Activated CD4-positive, alpha-beta T cell treated with anti-CD3 and anti-CD28 coated beads for 36 hours (primary cell): ENCODE results near the gene ATPAF2. TPM values are rescaled to one million over a fixed set of nuclear protein-coding genes. Genes with fewer than 3 reads are reported as not detected.

Experiments used
- ATAC-seq: fragments of 200-7000 bp; cut with Tn5 transposase; one replicate; pipeline ENCODE4 v1.10.0; 2021; ENCODE audit warnings: mild to moderate bottlenecking, moderate library complexity
- CTCF ChIA-PET: fragments of 350-600 bp; sonication (Branson Sonifier 250); formaldehyde crosslinking; loops from one replicate; lab custom pipeline; 2021; ENCODE audit warnings: antibody characterized with exemption; lab: Charles Lee
- POLR2A ChIA-PET: fragments of 350-600 bp; sonication (Branson Sonifier 250); formaldehyde crosslinking; loops from one replicate; lab custom pipeline; 2021; ENCODE audit warnings: antibody characterized with exemption, inconsistent platforms; lab: Charles Lee
- DNase-seq: peaks from one replicate; pipeline ENCODE4 v3.0.0-alpha.2; 2020
- H3K27ac Mint-ChIP-seq: one replicate; pipeline ENCODE4 v1.8.0; 2021; ENCODE audit warnings: mixed read lengths
- H3K27me3 Mint-ChIP-seq: one replicate; pipeline ENCODE4 v1.8.0; 2021; ENCODE audit warnings: mixed read lengths
- H3K36me3 Mint-ChIP-seq: one replicate; pipeline ENCODE4 v1.8.0; 2021; ENCODE audit warnings: low read depth, mixed read lengths
- H3K4me1 Mint-ChIP-seq: one replicate; pipeline ENCODE4 v1.8.0; 2021; ENCODE audit warnings: mixed read lengths
- H3K4me3 Mint-ChIP-seq: one replicate; pipeline ENCODE4 v1.8.0; 2021; ENCODE audit warnings: mild to moderate bottlenecking, moderate library complexity, mixed read lengths
- H3K9me3 Mint-ChIP-seq: one replicate; pipeline ENCODE4 v1.8.0; 2021; ENCODE audit warnings: low read depth, mixed read lengths
- intact Hi-C, 2 experiments: fragments of 100-400 bp; cut with DNase I in 1 of 2; cut with micrococcal nuclease in 1 of 2; formaldehyde crosslinking; loops; one replicate each; pipeline versions ENCODE4 v1.14.2 to v1.15.1; 2022 to 2024; cut with DNase I, micrococcal nuclease
- total RNA-seq, 2 experiments: library from RNA; stranded (reverse); gene quantifications; one replicate each; pipeline ENCODE4 v1.2.3, GENCODE V29; 2021

The ATPAF2 gene
- total RNA-seq, 2 experiments from 2014 or later, result 32.9 to 40.3 TPM

DNA sequence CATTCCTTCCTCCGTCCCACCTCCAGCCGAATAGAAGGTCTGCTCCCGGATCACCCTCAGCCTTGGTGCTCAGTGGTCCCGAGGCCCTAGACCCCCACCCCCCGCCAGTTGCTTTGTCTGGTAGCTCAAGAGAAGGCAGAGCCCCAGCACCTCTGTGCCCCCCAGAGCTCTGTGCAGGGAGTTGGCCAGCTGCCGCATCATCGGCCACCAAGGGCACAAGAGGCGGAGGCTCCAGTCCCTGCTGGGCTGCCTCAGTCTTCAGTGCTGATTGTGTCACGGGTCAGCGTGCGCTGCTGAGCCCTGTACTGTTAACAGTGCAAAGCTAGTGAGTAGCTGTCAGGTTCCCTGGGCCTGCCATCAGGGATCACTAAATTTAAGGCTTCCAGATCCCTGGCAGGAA lies 26.6 kb upstream of the ATPAF2 start:
- ATAC-seq, result no peak
- Mint-ChIP-seq H3K4me1 (no peaks in the 10 kb centered on the region), H3K36me3 (peaks cover 5% of the 10 kb centered on the region), H3K27ac (no peak overlapping the region), H3K4me3 (no peak overlapping the region), H3K27me3 (no peaks in the 10 kb centered on the region), H3K9me3 (no peaks in the 10 kb centered on the region)
- intact Hi-C loops, result no loop called here
- no peak for DNase-seq
- POLR2A ChIA-PET, result no interaction called here
- CTCF ChIA-PET, result interaction anchor here (0.6 to 0.7 kb wide), 2 partner anchors 183 to 1476 kb away, joined by 3 to 4 read pairs; no protein-coding TSS in a partner anchor

GRCh38 chr17:18064053-18064452 lies 25.1 kb upstream of the ATPAF2 start:
- no peak for DNase-seq
- ChIA-PET CTCF (interaction anchor here (0.6 kb wide), 1 partner anchor 480 kb away, joined by 4 read pairs; no protein-coding TSS in a partner anchor), POLR2A (no interaction called here)
- H3K4me3 Mint-ChIP-seq, result no peak overlapping the region
- no peaks in the 10 kb centered on the region for H3K27me3 Mint-ChIP-seq
- no peak overlapping the region for H3K27ac Mint-ChIP-seq
- H3K4me1 Mint-ChIP-seq, result no peaks in the 10 kb centered on the region
- intact Hi-C loops, result no loop called here
- ATAC-seq, result no peak
- no peaks in the 10 kb centered on the region for H3K9me3 Mint-ChIP-seq
- H3K36me3 Mint-ChIP-seq, result peaks cover 8% of the 10 kb centered on the region

GRCh38 chr17:18059283-18059682 lies 20.3 kb upstream of the ATPAF2 start:
- Mint-ChIP-seq H3K4me1 (no peaks in the 10 kb centered on the region), H3K4me3 (no peak overlapping the region), H3K27me3 (no peaks in the 10 kb centered on the region), H3K27ac (no peak overlapping the region), H3K9me3 (no peaks in the 10 kb centered on the region), H3K36me3 (peaks cover 16% of the 10 kb centered on the region)
- ChIA-PET POLR2A (no interaction called here), CTCF (no interaction called here)
- intact Hi-C loops, result no loop called here
- DNase-seq (no peak), ATAC-seq (no peak)

- no peak for ATAC-seq
- H3K9me3 Mint-ChIP-seq, result no peaks in the 10 kb centered on the region
- intact Hi-C loops, result no loop called here
- no peaks in the 10 kb centered on the region for H3K27me3 Mint-ChIP-seq
- H3K4me3 Mint-ChIP-seq, result no peak overlapping the region
- no peak for DNase-seq
- ChIA-PET POLR2A (no interaction called here), CTCF (interaction anchor here (0.6 to 0.7 kb wide), 2 partner anchors 41 to 323 kb away, joined by 3 read pairs; no protein-coding TSS in a partner anchor)
- peaks cover 16% of the 10 kb centered on the region for H3K36me3 Mint-ChIP-seq
- H3K27ac Mint-ChIP-seq, result no peak overlapping the region
- H3K4me1 Mint-ChIP-seq, result no peaks in the 10 kb centered on the region
These were observed 17.2 kb upstream of the ATPAF2 start for GRCh38 chr17:18056214-18056613.

DNA sequence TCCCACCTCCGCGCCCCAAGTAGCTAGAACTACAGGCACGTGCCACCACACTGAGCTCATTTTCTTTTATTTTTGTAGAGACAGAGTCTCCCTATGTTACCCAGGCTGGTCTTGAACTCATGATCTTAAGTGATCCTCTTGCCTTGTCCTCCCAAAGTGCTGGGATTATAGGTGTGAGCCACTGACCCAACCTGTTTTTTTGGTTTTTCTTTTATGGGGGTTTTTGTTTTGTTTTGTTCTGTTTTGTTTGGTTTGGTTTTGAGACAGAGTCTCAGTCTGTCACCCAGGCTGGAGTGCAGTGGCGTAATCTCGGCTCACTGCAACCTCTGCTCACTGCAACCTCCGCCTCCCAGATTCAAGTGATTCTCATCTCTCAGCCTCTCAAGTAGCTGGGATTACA lies 16.6 kb upstream of the ATPAF2 start:
- ChIA-PET CTCF (interaction anchor here (0.6 to 0.7 kb wide), 2 partner anchors 41 to 322 kb away, joined by 3 read pairs; no protein-coding TSS in a partner anchor), POLR2A (no interaction called here)
- intact Hi-C loops, result no loop called here
- Mint-ChIP-seq H3K36me3 (peaks cover 16% of the 10 kb centered on the region), H3K9me3 (no peaks in the 10 kb centered on the region), H3K4me3 (no peak overlapping the region), H3K4me1 (no peaks in the 10 kb centered on the region), H3K27ac (no peak overlapping the region), H3K27me3 (no peaks in the 10 kb centered on the region)
- DNase-seq (no peak), ATAC-seq (no peak)

DNA sequence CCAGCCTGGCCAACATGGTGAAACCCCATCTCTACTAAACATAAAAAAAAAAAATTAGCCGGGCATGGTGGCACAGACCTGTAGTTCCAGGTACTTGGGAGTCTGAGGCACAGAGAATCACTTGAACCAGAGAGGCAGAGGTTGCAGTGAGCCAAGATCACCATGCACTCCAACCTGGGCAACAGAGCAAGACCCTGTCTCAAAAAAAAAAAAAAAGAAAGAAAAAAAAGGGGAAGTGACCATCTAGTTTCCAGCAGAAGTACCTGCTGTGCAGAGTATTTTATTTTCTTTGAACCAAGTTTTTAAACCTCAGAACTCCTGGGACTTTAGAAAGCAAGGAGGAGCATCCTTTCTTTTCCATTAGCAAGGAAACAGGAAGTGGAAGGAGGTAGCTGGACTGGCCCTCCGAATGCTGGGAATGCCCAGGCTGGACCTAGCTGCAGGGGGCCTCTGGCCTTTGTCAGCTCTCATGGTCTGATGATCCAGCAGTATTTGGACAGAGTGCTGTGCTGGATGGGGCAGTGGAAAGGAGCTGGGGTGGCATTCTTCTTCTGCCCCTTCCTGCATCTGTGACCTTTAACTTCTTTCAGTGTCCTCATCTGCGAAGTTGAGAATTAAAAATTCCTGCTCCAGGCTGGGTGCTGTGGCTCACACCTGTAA lies 6.9 kb upstream of the ATPAF2 start:
- H3K36me3 Mint-ChIP-seq, result peaks cover 7% of the 10 kb centered on the region
- DNase-seq (no peak), ATAC-seq (no peak)
- intact Hi-C loops, result no loop called here
- CTCF ChIA-PET, result interaction anchor here (0.6 kb wide), 1 partner anchor 362 kb away, joined by 3 read pairs; no protein-coding TSS in a partner anchor
- no peak overlapping the region for H3K4me3 Mint-ChIP-seq
- POLR2A ChIA-PET, result no interaction called here
- H3K27ac Mint-ChIP-seq, result no peak overlapping the region
- no peaks in the 10 kb centered on the region for H3K9me3 Mint-ChIP-seq
- H3K27me3 Mint-ChIP-seq, result no peaks in the 10 kb centered on the region
- H3K4me1 Mint-ChIP-seq, result peaks cover 20% of the 10 kb centered on the region

DNA sequence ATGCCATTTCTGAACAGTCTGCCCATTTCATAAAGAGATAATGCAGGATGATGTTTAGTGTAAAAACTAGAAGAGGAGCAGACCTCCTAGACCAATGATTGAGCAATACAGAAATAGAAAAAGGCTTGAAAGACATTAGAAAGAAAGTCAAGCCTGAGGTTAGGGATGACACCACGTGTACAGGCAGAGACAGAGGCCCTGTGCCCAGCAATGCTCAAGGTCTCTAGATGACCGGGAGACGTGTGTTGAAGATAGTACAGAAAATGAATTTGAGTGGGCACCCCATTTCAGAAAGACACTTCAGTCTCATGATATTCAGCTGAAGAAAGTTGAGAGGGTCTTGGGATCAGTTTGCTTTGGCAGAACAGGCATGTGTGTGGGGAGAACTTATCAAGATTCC lies 5.6 kb upstream of the ATPAF2 start:
- DNase-seq, result no peak
- intact Hi-C loops, result loop anchor here (1.0 to 5.0 kb wide), 2 partner anchors 41 to 43 kb away; partner anchors contain the start of gene DRG2 (in 1 of the 2)
- Mint-ChIP-seq H3K27me3 (no peaks in the 10 kb centered on the region), H3K4me1 (peaks cover 28% of the 10 kb centered on the region), H3K9me3 (no peaks in the 10 kb centered on the region), H3K36me3 (peaks cover 10% of the 10 kb centered on the region), H3K27ac (no peak overlapping the region), H3K4me3 (no peak overlapping the region)
- ChIA-PET POLR2A (no interaction called here), CTCF (no interaction called here)
- ATAC-seq, result no peak

- no peaks in the 10 kb centered on the region for H3K9me3 Mint-ChIP-seq
- no peak for DNase-seq
These were observed 4.5 kb upstream of the ATPAF2 start for GRCh38 chr17:18043491-18043890.

GRCh38 chr17:18042983-18043382 lies 4.0 kb upstream of the ATPAF2 start:
- intact Hi-C loops, result loop anchor here in 1 of 2 experiments (5.0 kb wide), 1 partner anchor 44 kb away; the partner anchor contains the start of gene DRG2
- H3K9me3 Mint-ChIP-seq, result no peaks in the 10 kb centered on the region
- ATAC-seq, result no peak
- H3K4me3 Mint-ChIP-seq, result no peak overlapping the region
- POLR2A ChIA-PET, result no interaction called here
- no peak overlapping the region for H3K27ac Mint-ChIP-seq
- H3K36me3 Mint-ChIP-seq, result peaks cover 13% of the 10 kb centered on the region
- H3K27me3 Mint-ChIP-seq, result no peaks in the 10 kb centered on the region
- CTCF ChIA-PET, result interaction anchor here (0.8 to 1.1 kb wide), 2 partner anchors 46 to 124 kb away, joined by 3 read pairs; no protein-coding TSS in a partner anchor
- H3K4me1 Mint-ChIP-seq, result peaks cover 35% of the 10 kb centered on the region
- DNase-seq, result no peak

More at GRCh38 chr17:18043491-18043890, 4.5 kb upstream of the ATPAF2 start:
- POLR2A ChIA-PET, result no interaction called here
- CTCF ChIA-PET, result interaction anchor here (0.8 to 1.1 kb wide), 2 partner anchors 45 to 124 kb away, joined by 3 read pairs; no protein-coding TSS in a partner anchor
- Mint-ChIP-seq H3K4me3 (no peak overlapping the region), H3K27ac (no peak overlapping the region), H3K4me1 (peaks cover 31% of the 10 kb centered on the region), H3K36me3 (peaks cover 13% of the 10 kb centered on the region), H3K27me3 (no peaks in the 10 kb centered on the region)
- intact Hi-C loops, result loop anchor here in 1 of 2 experiments (5.0 kb wide), 1 partner anchor 44 kb away; the partner anchor contains the start of gene DRG2
- no peak for ATAC-seq

DNA sequence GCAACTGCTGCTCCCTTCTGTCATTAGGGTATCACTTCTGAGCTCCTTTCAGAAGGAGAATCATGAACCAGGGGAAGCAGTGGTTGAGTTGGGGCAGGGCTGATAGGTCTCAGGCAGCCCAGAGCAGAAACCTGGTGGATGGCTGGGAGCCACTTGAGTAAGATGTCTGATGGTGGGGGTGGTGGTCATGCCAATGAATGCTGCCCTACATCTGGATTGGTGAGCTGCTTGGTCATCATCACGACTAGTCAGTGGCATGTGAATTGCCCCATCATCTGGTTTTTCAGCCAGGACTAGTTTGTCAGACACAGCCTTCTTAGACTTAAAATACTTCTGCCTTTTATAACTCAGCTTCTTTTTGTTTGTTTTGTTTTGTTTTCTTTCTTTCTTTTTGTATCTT lies 2.8 kb upstream of the ATPAF2 start:
- Mint-ChIP-seq H3K4me1 (peaks cover 42% of the 10 kb centered on the region), H3K9me3 (no peaks in the 10 kb centered on the region), H3K36me3 (peaks cover 9% of the 10 kb centered on the region), H3K27ac (no peak overlapping the region), H3K4me3 (no peak overlapping the region), H3K27me3 (no peaks in the 10 kb centered on the region)
- intact Hi-C loops, result loop anchor here in 1 of 2 experiments (5.0 kb wide), 1 partner anchor 46 kb away; the partner anchor contains the start of gene DRG2
- DNase-seq (no peak), ATAC-seq (no peak)
- POLR2A ChIA-PET, result no interaction called here
- CTCF ChIA-PET, result no interaction called here

DNA sequence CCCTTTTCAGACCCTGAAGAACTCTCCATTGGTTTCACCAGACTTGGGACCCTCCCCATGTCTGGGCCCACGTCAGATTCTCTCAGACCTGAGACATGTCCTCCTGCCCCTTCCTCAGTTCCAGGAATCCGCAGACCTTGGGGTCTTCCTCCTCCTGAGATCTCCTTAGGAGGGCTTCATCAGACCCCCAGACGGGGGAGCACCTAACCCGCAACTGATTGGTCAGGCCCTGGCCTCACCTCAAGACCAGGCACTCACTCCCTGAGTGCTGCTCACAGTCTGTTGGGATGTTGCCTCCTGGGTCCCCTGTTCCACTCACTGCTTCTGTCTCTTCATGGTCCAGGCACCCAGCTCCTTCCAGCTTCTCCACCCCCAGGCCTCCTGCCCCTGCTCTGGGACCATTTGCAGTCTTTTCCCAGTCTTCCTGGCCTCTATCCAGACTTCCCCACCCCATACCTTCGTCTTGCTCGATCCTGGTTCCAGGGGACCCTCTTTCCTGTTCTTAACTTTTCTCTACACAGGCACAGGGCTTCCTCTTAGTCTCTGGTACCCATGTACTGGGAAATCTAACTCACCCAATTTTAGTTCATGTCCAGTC lies 1.4 kb upstream of the ATPAF2 start:
- Mint-ChIP-seq H3K4me3 (peak overlapping the region; percentile 91), H3K27me3 (no peaks in the 10 kb centered on the region), H3K36me3 (peaks cover 9% of the 10 kb centered on the region), H3K4me1 (peaks cover 49% of the 10 kb centered on the region), H3K27ac (peak overlapping the region; percentile 76), H3K9me3 (no peaks in the 10 kb centered on the region)
- no peak for DNase-seq
- no peak for ATAC-seq
- ChIA-PET CTCF (no interaction called here), POLR2A (no interaction called here)
- intact Hi-C loops, result loop anchor here in 1 of 2 experiments (5.0 kb wide), 1 partner anchor 47 kb away; the partner anchor contains the start of gene DRG2
